Testis (tissue), 3 donors: ENCODE data around the gene C11orf54. TPM values are rescaled to one million over a fixed set of nuclear protein-coding genes. Genes with fewer than 3 reads are reported as not detected.

ENCODE experiments used
- DNase-seq: peaks from one replicate; pipeline ENCODE4 v3.0.0-alpha.2; 2019
- H3K27ac ChIP-seq, 2 donors: fragments of 200-600 bp; sonication (generic); one replicate each; pipeline ENCODE4 v1.5.1; 2019
- H3K27me3 ChIP-seq: fragments of 200-600 bp; sonication (generic); one replicate; pipeline ENCODE4 v1.5.1; 2019
- H3K36me3 ChIP-seq: fragments of 200-600 bp; sonication (generic); one replicate; pipeline ENCODE4 v1.5.1; 2017; ENCODE audit warnings: low read depth; ENCODE audit errors: missing control alignments
- H3K4me1 ChIP-seq: fragments of 200-600 bp; sonication (generic); one replicate; pipeline ENCODE4 v1.5.1; 2019
- H3K4me3 ChIP-seq, 2 donors: fragments of 200-600 bp; sonication (generic); one replicate each; pipeline ENCODE4 v1.5.1; 2017 to 2019
- H3K9me3 ChIP-seq: fragments of 200-600 bp; sonication (generic); one replicate; pipeline ENCODE4 v1.5.1; 2017
- CTCF ChIP-seq, 3 experiments: fragments of 450-650 bp in 2 of 3; fragments of 200-600 bp in 1 of 3; sonication (generic) in 1 of 3; IDR thresholded peaks; one replicate each; pipeline ENCODE4 v1.5.1; 2016 to 2019; ENCODE audit warnings: antibody characterized with exemption in 3 of 3, mild to moderate bottlenecking in 2 of 3, moderate library complexity in 1 of 3
- POLR2A ChIP-seq: fragments of 450-650 bp; IDR thresholded peaks from one replicate; pipeline ENCODE4 v1.6.1; 2017; ENCODE audit warnings: antibody characterized with exemption, mild to moderate bottlenecking, moderate library complexity
- WGBS, 2 donors: methylation state at CpG; one replicate each; pipeline ENCODE4 v1.1.5; 2018; 5-methylcytosine and 5-hydroxymethylcytosine counted together
- intact Hi-C: fragments of 100-400 bp; cut with DNase I; formaldehyde crosslinking; loops from one replicate; pipeline ENCODE4 v1.15.1; 2023; ENCODE audit warnings: low total_unique reads
- polyA plus RNA-seq: library from polyadenylated mRNA; stranded (reverse); fragments of 350-450 nt; fragmentation: Illumina TruSeq; extraction: RNeasy Lipid Tissue Mini Kit (QIAGEN cat#74804); gene quantifications from one replicate; pipeline ENCODE4 v1.2.3, GENCODE V29; 2014; ENCODE audit warnings: low read depth, low replicate concordance; ENCODE audit not compliant: insufficient read depth
- total RNA-seq, 2 donors: library from RNA; depleted of rRNA; stranded (reverse); fragments of >200 nt; gene quantifications; one replicate each; pipeline ENCODE4 v1.2.3, GENCODE V29; 2016

The C11orf54 gene
- total and polyA plus RNA-seq, 3 donors from 2014 or later = 28.5 to 49.5 (median 32.6) TPM

GRCh38 chr11:93727985-93728791 is 13.3 kb upstream of the C11orf54 start:
- TF ChIP-seq POLR2A (no peak), CTCF (IDR thresholded peaks at IDR 0.05) (no peak)
- Histone ChIP-seq H3K4me1 (no peaks in the 10 kb centered on the region), H3K4me3 (no peak overlapping the region), H3K36me3 (no peaks in the 10 kb centered on the region), H3K27ac (no peak overlapping the region), H3K27me3 (no peaks in the 10 kb centered on the region), H3K9me3 (no peaks in the 10 kb centered on the region)
- intact Hi-C loops = no loop called here
- DNase-seq = no peak
- WGBS, 2 donors = 41 to 42% methylated on average over 4 of the region's 4 CpGs

- no peak overlapping the region for H3K27ac ChIP-seq
- no peaks in the 10 kb centered on the region for H3K4me1 ChIP-seq
- H3K4me3 ChIP-seq = no peak overlapping the region
- H3K36me3 ChIP-seq = no peaks in the 10 kb centered on the region
- intact Hi-C loops = no loop called here
- no peak for DNase-seq
- 93 to 96% methylated on average over 2 of the region's 2 CpGs for WGBS, 2 donors
- H3K27me3 ChIP-seq = no peaks in the 10 kb centered on the region
- no peaks in the 10 kb centered on the region for H3K9me3 ChIP-seq
- TF ChIP-seq CTCF (IDR thresholded peaks at IDR 0.05) (no peak), POLR2A (no peak)
Observed at GRCh38 chr11:93728792-93729128, 12.7 kb upstream of the C11orf54 start.

GRCh38 chr11:93729129-93729616 is 12.3 kb upstream of the C11orf54 start:
- DNase-seq = no peak
- intact Hi-C loops = no loop called here
- Histone ChIP-seq H3K4me3 (no peak overlapping the region), H3K4me1 (no peaks in the 10 kb centered on the region), H3K27ac (no peak overlapping the region), H3K36me3 (no peaks in the 10 kb centered on the region), H3K27me3 (no peaks in the 10 kb centered on the region), H3K9me3 (no peaks in the 10 kb centered on the region)
- TF ChIP-seq CTCF (IDR thresholded peaks at IDR 0.05) (no peak), POLR2A (no peak)
- 77 to 88% methylated on average over 5 of the region's 5 CpGs for WGBS, 2 donors

GRCh38 chr11:93730108-93731107 is 11.1 kb upstream of the C11orf54 start:
- Histone ChIP-seq H3K27me3 (no peaks in the 10 kb centered on the region), H3K27ac (no peak overlapping the region), H3K9me3 (no peaks in the 10 kb centered on the region), H3K4me3 (no peak overlapping the region), H3K4me1 (no peaks in the 10 kb centered on the region), H3K36me3 (no peaks in the 10 kb centered on the region)
- intact Hi-C loops = no loop called here
- 73 to 87% methylated on average over 5 of the region's 5 CpGs for WGBS, 2 donors
- TF ChIP-seq POLR2A (no peak), CTCF (IDR thresholded peaks at IDR 0.05) (no peak)
- no peak for DNase-seq
